A204.1 (cell line): ENCODE data around the gene PRKAG2.

Experiments
- FAIRE-seq: peaks from 2 replicates; lab custom pipeline; 2012; peaks lifted over from hg19 to GRCh38; lab: Jason Lieb, UNC

The PRKAG2 gene

GRCh38 chr7:151742713-151743480 is 134.0 kb downstream of the PRKAG2 start:
- no peak for FAIRE-seq

- FAIRE-seq = no peak
Measured at GRCh38 chr7:151741585-151741984, 135.3 kb downstream of the PRKAG2 start.

- FAIRE-seq = no peak
Measured at GRCh38 chr7:151740081-151740851, 136.6 kb downstream of the PRKAG2 start.

- FAIRE-seq = no peak
Measured at GRCh38 chr7:151738925-151739324, 138.0 kb downstream of the PRKAG2 start.

GRCh38 chr7:151736403-151736909 is 140.5 kb downstream of the PRKAG2 start:
- no peak for FAIRE-seq

- no peak for FAIRE-seq
Measured at GRCh38 chr7:151735851-151736402, 141.0 kb downstream of the PRKAG2 start.

- no peak for FAIRE-seq
Measured at GRCh38 chr7:151735186-151735850, 141.6 kb downstream of the PRKAG2 start.

- FAIRE-seq = no peak
Measured at GRCh38 chr7:151732834-151733592, 143.9 kb downstream of the PRKAG2 start.

GRCh38 chr7:151732292-151732691 is 144.6 kb downstream of the PRKAG2 start:
- no peak for FAIRE-seq

GRCh38 chr7:151731022-151731441 is 145.9 kb downstream of the PRKAG2 start:
- no peak for FAIRE-seq

GRCh38 chr7:151730591-151730990 is 146.3 kb downstream of the PRKAG2 start:
- FAIRE-seq = no peak

- no peak for FAIRE-seq
Measured at GRCh38 chr7:151729521-151729921, 147.4 kb downstream of the PRKAG2 start.

- FAIRE-seq = no peak
Measured at GRCh38 chr7:151728746-151729145, 148.2 kb downstream of the PRKAG2 start.

GRCh38 chr7:151728286-151728660 is 148.6 kb downstream of the PRKAG2 start:
- FAIRE-seq = no peak

- FAIRE-seq = no peak
Measured at GRCh38 chr7:151727579-151728285, 149.2 kb downstream of the PRKAG2 start.

- no peak for FAIRE-seq
Measured at GRCh38 chr7:151726652-151727578, 150.0 kb downstream of the PRKAG2 start.

- no peak for FAIRE-seq
Measured at GRCh38 chr7:151725844-151726651, 150.9 kb downstream of the PRKAG2 start.

GRCh38 chr7:151724920-151725584 is 151.9 kb downstream of the PRKAG2 start:
- no peak for FAIRE-seq
